PC-9 (cell line): Measurements from ENCODE around the gene TAF6.

Experiments
- EZH2 ChIP-seq: fragments of 200-600 bp; sonication (generic); IDR thresholded peaks from 2 replicates; pipeline ENCODE4 v1.8.0; 2017; ENCODE audit warnings: antibody characterized with exemption, low read depth
- TF ChIP-seq, protein P1 (sequence below): fragments of 200-600 bp; sonication (generic); conservative IDR thresholded peaks from 2 replicates; pipeline ENCODE4 v1.6.1; 2017; ENCODE audit warnings: mixed run types, antibody characterized with exemption, mild to moderate bottlenecking, moderate library complexity

- TF ChIP-seq, protein P1, sequence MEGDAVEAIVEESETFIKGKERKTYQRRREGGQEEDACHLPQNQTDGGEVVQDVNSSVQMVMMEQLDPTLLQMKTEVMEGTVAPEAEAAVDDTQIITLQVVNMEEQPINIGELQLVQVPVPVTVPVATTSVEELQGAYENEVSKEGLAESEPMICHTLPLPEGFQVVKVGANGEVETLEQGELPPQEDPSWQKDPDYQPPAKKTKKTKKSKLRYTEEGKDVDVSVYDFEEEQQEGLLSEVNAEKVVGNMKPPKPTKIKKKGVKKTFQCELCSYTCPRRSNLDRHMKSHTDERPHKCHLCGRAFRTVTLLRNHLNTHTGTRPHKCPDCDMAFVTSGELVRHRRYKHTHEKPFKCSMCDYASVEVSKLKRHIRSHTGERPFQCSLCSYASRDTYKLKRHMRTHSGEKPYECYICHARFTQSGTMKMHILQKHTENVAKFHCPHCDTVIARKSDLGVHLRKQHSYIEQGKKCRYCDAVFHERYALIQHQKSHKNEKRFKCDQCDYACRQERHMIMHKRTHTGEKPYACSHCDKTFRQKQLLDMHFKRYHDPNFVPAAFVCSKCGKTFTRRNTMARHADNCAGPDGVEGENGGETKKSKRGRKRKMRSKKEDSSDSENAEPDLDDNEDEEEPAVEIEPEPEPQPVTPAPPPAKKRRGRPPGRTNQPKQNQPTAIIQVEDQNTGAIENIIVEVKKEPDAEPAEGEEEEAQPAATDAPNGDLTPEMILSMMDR: no peak
- no peak for TF ChIP-seq EZH2
Observed at GRCh38 chr7:100069991-100070390, 49.2 kb downstream of the TAF6 start.
